GM23338 (cell line): ENCODE data around the gene CDKAL1. TPM values are rescaled to one million over a fixed set of nuclear protein-coding genes. Genes with fewer than 3 reads are reported as not detected.

Experiments used
- ATAC-seq: fragments of 200-7000 bp; cut with Tn5 transposase; 3 replicates; pipeline ENCODE4 v1.9.1; 2020
- DNase-seq: peaks from one replicate; pipeline ENCODE4 v3.0.0-alpha.2; 2015; ENCODE audit warnings: low spot score
- H2AFZ ChIP-seq: fragments of 200-600 bp; sonication (generic); 2 replicates; pipeline ENCODE4 v1.8.0; 2016; ENCODE audit warnings: antibody characterized with exemption, mild to moderate bottlenecking, moderate library complexity
- H3F3A ChIP-seq: fragments of 200-600 bp; sonication (generic); replicated peaks from 2 replicates; pipeline ENCODE4 v1.8.0; 2017; ENCODE audit warnings: antibody characterized with exemption, mixed run types, low read depth
- H3K27ac ChIP-seq: fragments of 200-600 bp; sonication (generic); 2 replicates; pipeline ENCODE4 v1.6.1; 2016; ENCODE audit warnings: low read depth
- H3K27me3 ChIP-seq: fragments of 200-600 bp; sonication (generic); 2 replicates; pipeline ENCODE4 v1.8.0; 2016; ENCODE audit warnings: mild to moderate bottlenecking, mixed run types, moderate library complexity; ENCODE audit not compliant: insufficient read depth
- H3K36me3 ChIP-seq: fragments of 200-600 bp; sonication (generic); 2 replicates; pipeline ENCODE4 v1.8.0; 2016; ENCODE audit warnings: mild to moderate bottlenecking; ENCODE audit not compliant: insufficient read depth
- H3K4me1 ChIP-seq: fragments of 200-600 bp; sonication (generic); 2 replicates; pipeline ENCODE4 v1.8.0; 2016; ENCODE audit warnings: mild to moderate bottlenecking, moderate library complexity; ENCODE audit not compliant: insufficient read depth
- H3K4me2 ChIP-seq: fragments of 200-600 bp; sonication (generic); 2 replicates; pipeline ENCODE4 v1.7.1; 2017; ENCODE audit warnings: mixed run types
- H3K4me3 ChIP-seq: fragments of 200-600 bp; sonication (generic); 2 replicates; pipeline ENCODE4 v1.6.1; 2016; ENCODE audit warnings: mixed run types
- H3K79me2 ChIP-seq: fragments of 200-600 bp; sonication (generic); replicated peaks from 2 replicates; pipeline ENCODE4 v1.8.0; 2017; ENCODE audit warnings: mild to moderate bottlenecking; ENCODE audit not compliant: insufficient read depth
- H3K9me2 ChIP-seq: fragments of 200-600 bp; sonication (generic); 2 replicates; pipeline ENCODE4 v1.8.0; 2017; ENCODE audit not compliant: insufficient read depth
- H4K20me1 ChIP-seq: fragments of 200-600 bp; sonication (generic); replicated peaks from 2 replicates; pipeline ENCODE4 v1.8.0; 2017; ENCODE audit warnings: mild to moderate bottlenecking; ENCODE audit not compliant: insufficient read depth
- H3K27ac Mint-ChIP-seq: 2 replicates; pipeline ENCODE4 v1.8.0; 2020; ENCODE audit warnings: inconsistent platforms, mild to moderate bottlenecking, moderate library complexity, mixed read lengths
- H3K27me3 Mint-ChIP-seq: 3 replicates; pipeline ENCODE4 v1.8.0; 2022; ENCODE audit warnings: low read depth, mild to moderate bottlenecking, moderate library complexity, mixed read lengths, inconsistent platforms; ENCODE audit not compliant: insufficient read depth, poor library complexity
- H3K36me3 Mint-ChIP-seq: 3 replicates; pipeline ENCODE4 v1.8.0; 2021; ENCODE audit warnings: low read depth, mild to moderate bottlenecking, inconsistent platforms, moderate library complexity, mixed read lengths
- H3K4me1 Mint-ChIP-seq: 3 replicates; pipeline ENCODE4 v1.8.0; 2020; ENCODE audit warnings: mild to moderate bottlenecking, inconsistent platforms, mixed read lengths
- H3K4me3 Mint-ChIP-seq: 3 replicates; pipeline ENCODE4 v1.8.0; 2021; ENCODE audit warnings: moderate library complexity, mild to moderate bottlenecking, inconsistent platforms, mixed read lengths
- H3K9me3 Mint-ChIP-seq: 3 replicates; pipeline ENCODE4 v1.8.0; 2020; ENCODE audit warnings: moderate library complexity, mild to moderate bottlenecking, inconsistent platforms, mixed read lengths
- CREB1 ChIP-seq: fragments of 250-450 bp; sonication (Bioruptor Pico); IDR thresholded peaks from 2 replicates; pipeline ENCODE4 v1.5.0; 2020; ENCODE audit warnings: low read depth, mild to moderate bottlenecking, moderate library complexity
- EZH2 ChIP-seq: fragments of 200-600 bp; sonication (generic); IDR thresholded peaks from one replicate; pipeline ENCODE4 v1.8.0; 2017; ENCODE audit warnings: antibody characterized with exemption, mild to moderate bottlenecking, low read depth; ENCODE audit not compliant: unreplicated experiment
- JUNB ChIP-seq: IDR thresholded peaks from one replicate; pipeline ENCODE4 v1.6.1; 2016; ENCODE audit warnings: antibody characterized with exemption; ENCODE audit not compliant: unreplicated experiment
- NANOG ChIP-seq: IDR thresholded peaks from 2 replicates; pipeline ENCODE4 v1.6.1; 2016; ENCODE audit warnings: antibody characterized with exemption, borderline replicate concordance
- POLR2AphosphoS5 ChIP-seq: IDR thresholded peaks from 2 replicates; pipeline ENCODE4 v1.6.1; 2016; ENCODE audit warnings: antibody characterized with exemption, low read depth
- STAT1 ChIP-seq: IDR thresholded peaks from one replicate; pipeline ENCODE4 v1.6.1; 2016; ENCODE audit warnings: antibody characterized with exemption; ENCODE audit not compliant: unreplicated experiment
- ZNF331 ChIP-seq: fragments of 250-450 bp; sonication (Bioruptor Pico); IDR thresholded peaks from 2 replicates; pipeline ENCODE4 v1.5.0; 2020; ENCODE audit warnings: low read depth, mild to moderate bottlenecking, moderate library complexity
- polyA plus RNA-seq: library from polyadenylated mRNA; unstranded; fragments of >200 nt; fragmentation: Nextera tagmentation; extraction: Ambion mirVana; gene quantifications from 2 replicates; pipeline ENCODE4 v1.2.1, GENCODE V29; 2016
- total RNA-seq: library from RNA; depleted of rRNA; stranded (reverse); fragments of >200 nt; shearing (Covaris generic); gene quantifications from 2 replicates; pipeline ENCODE4 v1.2.3, GENCODE V29; 2014
- TF ChIP-seq, protein P1 (sequence below): fragments of 250-450 bp; sonication (Bioruptor Pico); IDR thresholded peaks from 2 replicates; pipeline ENCODE4 v1.5.0; 2020; ENCODE audit warnings: mild to moderate bottlenecking, moderate library complexity
- TF ChIP-seq, protein P2 (sequence below), 2 experiments: fragments of 200-600 bp in 1 of 2; sonication (generic) in 1 of 2; conservative IDR thresholded peaks; 2 replicates each; pipeline versions ENCODE4 v1.5.1 to v1.6.1; 2016 to 2017; ENCODE audit warnings: antibody characterized with exemption in 2 of 2, low read depth in 2 of 2, mild to moderate bottlenecking in 2 of 2, moderate library complexity in 1 of 2
- TF ChIP-seq, protein P3 (sequence below): IDR thresholded peaks from 2 replicates; pipeline ENCODE4 v1.6.1; 2016; ENCODE audit warnings: antibody characterized with exemption

CDKAL1 gene
- total and polyA plus RNA-seq, 2 experiments from 2014 or later: 17.8 to 35.0 TPM

DNA sequence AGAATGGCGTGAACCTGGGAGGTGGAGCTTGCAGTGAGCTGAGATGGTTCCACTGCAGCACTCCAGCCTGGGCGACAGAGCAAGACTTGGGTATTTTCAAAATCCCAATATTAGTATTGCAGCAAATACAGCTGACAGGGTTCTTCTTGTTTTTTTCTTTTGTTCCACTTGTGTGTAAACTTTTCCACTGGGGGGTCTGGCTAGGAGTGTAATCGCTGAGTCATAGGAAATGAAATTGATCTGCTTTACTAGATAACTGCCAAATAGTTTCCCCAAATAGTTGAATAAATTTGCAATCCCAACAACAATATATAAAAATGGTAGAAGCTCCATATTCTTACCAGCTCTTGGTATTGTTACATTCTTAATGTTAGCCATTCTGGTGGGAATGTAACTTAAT lies 533.3 kb downstream of the CDKAL1 start:
- peaks cover 2% of the 10 kb centered on the region for H3K27me3 Mint-ChIP-seq
- Histone ChIP-seq H3K4me2 (no peak overlapping the region), H3K9me2 (no peaks in the 10 kb centered on the region), H3K79me2 (no peaks in the 10 kb centered on the region), H2AFZ (no peak overlapping the region), H3K4me1 (peaks cover 8% of the 10 kb centered on the region; the same call in 1 of the 2 replicates), H4K20me1 (no peaks in the 10 kb centered on the region), H3K27me3 (no peaks in the 10 kb centered on the region), H3K4me3 (no peak overlapping the region), H3F3A (no peaks in the 10 kb centered on the region), H3K36me3 (no peaks in the 10 kb centered on the region), H3K27ac (no peak overlapping the region)
- peak overlapping the region; percentile 35; the same call in 1 of the 2 replicates for H3K27ac Mint-ChIP-seq
- H3K4me1 Mint-ChIP-seq: peaks cover 10% of the 10 kb centered on the region
- no peak overlapping the region for H3K4me3 Mint-ChIP-seq
- no peak for ATAC-seq
- peaks cover 3% of the 10 kb centered on the region; the same call in 1 of the 3 replicates for H3K9me3 Mint-ChIP-seq
- TF ChIP-seq STAT1 (no peak), CREB1 (no peak), NANOG (no peak), ZNF331 (no peak), JUNB (no peak), POLR2AphosphoS5 (no peak), EZH2 (no peak)
- TF ChIP-seq, protein P1, sequence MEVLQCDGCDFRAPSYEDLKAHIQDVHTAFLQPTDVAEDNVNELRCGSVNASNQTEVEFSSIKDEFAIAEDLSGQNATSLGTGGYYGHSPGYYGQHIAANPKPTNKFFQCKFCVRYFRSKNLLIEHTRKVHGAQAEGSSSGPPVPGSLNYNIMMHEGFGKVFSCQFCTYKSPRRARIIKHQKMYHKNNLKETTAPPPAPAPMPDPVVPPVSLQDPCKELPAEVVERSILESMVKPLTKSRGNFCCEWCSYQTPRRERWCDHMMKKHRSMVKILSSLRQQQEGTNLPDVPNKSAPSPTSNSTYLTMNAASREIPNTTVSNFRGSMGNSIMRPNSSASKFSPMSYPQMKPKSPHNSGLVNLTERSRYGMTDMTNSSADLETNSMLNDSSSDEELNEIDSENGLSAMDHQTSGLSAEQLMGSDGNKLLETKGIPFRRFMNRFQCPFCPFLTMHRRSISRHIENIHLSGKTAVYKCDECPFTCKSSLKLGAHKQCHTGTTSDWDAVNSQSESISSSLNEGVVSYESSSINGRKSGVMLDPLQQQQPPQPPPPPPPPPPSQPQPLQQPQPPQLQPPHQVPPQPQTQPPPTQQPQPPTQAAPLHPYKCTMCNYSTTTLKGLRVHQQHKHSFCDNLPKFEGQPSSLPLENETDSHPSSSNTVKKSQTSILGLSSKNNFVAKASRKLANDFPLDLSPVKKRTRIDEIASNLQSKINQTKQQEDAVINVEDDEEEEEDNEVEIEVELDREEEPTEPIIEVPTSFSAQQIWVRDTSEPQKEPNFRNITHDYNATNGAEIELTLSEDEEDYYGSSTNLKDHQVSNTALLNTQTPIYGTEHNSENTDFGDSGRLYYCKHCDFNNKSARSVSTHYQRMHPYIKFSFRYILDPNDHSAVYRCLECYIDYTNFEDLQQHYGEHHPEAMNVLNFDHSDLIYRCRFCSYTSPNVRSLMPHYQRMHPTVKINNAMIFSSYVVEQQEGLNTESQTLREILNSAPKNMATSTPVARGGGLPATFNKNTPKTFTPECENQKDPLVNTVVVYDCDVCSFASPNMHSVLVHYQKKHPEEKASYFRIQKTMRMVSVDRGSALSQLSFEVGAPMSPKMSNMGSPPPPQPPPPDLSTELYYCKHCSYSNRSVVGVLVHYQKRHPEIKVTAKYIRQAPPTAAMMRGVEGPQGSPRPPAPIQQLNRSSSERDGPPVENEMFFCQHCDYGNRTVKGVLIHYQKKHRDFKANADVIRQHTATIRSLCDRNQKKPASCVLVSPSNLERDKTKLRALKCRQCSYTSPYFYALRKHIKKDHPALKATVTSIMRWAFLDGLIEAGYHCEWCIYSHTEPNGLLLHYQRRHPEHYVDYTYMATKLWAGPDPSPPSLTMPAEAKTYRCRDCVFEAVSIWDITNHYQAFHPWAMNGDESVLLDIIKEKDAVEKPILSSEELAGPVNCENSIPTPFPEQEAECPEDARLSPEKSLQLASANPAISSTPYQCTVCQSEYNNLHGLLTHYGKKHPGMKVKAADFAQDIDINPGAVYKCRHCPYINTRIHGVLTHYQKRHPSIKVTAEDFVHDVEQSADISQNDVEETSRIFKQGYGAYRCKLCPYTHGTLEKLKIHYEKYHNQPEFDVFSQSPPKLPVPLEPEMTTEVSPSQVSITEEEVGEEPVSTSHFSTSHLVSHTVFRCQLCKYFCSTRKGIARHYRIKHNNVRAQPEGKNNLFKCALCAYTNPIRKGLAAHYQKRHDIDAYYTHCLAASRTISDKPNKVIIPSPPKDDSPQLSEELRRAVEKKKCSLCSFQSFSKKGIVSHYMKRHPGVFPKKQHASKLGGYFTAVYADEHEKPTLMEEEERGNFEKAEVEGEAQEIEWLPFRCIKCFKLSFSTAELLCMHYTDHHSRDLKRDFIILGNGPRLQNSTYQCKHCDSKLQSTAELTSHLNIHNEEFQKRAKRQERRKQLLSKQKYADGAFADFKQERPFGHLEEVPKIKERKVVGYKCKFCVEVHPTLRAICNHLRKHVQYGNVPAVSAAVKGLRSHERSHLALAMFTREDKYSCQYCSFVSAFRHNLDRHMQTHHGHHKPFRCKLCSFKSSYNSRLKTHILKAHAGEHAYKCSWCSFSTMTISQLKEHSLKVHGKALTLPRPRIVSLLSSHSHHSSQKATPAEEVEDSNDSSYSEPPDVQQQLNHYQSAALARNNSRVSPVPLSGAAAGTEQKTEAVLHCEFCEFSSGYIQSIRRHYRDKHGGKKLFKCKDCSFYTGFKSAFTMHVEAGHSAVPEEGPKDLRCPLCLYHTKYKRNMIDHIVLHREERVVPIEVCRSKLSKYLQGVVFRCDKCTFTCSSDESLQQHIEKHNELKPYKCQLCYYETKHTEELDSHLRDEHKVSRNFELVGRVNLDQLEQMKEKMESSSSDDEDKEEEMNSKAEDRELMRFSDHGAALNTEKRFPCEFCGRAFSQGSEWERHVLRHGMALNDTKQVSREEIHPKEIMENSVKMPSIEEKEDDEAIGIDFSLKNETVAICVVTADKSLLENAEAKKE (CRISPR knock-in tag): no peak
- TF ChIP-seq, protein P2, sequence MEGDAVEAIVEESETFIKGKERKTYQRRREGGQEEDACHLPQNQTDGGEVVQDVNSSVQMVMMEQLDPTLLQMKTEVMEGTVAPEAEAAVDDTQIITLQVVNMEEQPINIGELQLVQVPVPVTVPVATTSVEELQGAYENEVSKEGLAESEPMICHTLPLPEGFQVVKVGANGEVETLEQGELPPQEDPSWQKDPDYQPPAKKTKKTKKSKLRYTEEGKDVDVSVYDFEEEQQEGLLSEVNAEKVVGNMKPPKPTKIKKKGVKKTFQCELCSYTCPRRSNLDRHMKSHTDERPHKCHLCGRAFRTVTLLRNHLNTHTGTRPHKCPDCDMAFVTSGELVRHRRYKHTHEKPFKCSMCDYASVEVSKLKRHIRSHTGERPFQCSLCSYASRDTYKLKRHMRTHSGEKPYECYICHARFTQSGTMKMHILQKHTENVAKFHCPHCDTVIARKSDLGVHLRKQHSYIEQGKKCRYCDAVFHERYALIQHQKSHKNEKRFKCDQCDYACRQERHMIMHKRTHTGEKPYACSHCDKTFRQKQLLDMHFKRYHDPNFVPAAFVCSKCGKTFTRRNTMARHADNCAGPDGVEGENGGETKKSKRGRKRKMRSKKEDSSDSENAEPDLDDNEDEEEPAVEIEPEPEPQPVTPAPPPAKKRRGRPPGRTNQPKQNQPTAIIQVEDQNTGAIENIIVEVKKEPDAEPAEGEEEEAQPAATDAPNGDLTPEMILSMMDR (conservative IDR thresholded peaks at IDR 0.05; ENCODE audit: low read depth in 2 of 2): no peak
- TF ChIP-seq, protein P3, sequence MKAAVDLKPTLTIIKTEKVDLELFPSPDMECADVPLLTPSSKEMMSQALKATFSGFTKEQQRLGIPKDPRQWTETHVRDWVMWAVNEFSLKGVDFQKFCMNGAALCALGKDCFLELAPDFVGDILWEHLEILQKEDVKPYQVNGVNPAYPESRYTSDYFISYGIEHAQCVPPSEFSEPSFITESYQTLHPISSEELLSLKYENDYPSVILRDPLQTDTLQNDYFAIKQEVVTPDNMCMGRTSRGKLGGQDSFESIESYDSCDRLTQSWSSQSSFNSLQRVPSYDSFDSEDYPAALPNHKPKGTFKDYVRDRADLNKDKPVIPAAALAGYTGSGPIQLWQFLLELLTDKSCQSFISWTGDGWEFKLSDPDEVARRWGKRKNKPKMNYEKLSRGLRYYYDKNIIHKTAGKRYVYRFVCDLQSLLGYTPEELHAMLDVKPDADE: no peak
- peaks cover 7% of the 10 kb centered on the region; the same call in 2 of the 3 replicates for H3K36me3 Mint-ChIP-seq
- DNase-seq: no peak
